Activated T-cell treated with anti-CD3 and anti-CD28 coated beads, Interleukin-2, amount 50 U/mL, for 48 hours (primary cell): ENCODE measurements around the gene CD8B.

Experiments
- DNase-seq, 2 experiments: peaks; one replicate each; pipeline ENCODE4 v3.0.0-alpha.2; 2020

CD8B gene

DNA sequence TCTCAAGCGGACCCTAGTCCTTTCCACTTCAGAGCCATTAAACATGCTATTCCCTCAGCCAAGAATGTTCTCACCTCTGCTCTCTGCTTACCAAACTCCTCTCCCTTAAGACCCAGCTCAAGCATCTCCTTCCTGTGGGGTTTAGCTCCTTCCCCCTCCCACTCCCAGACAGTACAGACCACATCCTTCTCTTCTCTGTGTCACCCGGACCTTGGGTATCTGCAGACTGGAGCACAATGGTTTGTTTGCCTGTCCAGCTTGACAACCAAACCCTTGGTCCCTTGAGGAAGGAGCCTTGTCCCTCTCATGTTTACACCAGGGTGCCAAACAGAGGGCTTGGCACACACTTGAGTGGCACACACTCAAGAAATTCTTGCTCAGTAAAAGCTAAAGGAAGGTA lies 66.8 kb downstream of the CD8B start:
- no peak for DNase-seq

DNA sequence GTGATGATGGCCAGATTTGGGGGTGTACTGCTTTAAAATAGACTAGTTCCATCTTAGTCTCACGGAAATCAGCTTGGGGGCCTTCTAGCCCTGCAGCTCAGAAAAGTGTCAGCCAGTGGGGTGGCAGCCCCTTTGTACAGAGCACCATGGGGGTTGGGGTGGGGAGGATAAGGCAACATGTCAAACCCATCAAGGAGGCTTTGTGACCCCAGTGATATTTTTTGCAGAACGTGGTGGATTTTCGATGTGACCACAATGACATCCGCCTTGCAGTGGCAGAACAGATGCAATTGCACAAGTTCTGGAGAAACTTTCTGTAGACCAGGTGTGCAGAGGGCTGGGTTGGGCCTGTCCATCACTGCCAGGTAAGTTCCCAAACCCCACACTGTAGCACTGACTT lies 67.9 kb downstream of the CD8B start:
- DNase-seq, result no peak

DNA sequence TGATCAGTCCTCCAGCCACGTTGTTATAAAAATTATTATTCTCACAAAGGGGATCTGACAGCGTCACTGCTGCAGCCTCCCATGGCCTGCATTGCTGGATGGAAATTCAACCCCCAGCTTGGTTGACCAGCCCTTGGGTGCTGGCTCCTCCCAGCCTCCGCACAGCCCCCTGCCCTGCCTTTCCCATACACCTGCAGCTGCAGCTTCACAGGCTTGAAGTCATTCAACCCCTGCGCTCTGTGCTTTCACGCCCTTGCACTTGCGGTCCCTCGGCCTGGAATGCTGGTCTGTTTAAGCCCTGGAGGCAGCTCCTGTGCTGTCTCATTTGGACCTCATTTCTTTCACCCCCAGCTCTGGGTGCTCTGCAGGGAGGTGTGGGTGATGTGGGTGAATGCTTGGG lies 70.1 kb downstream of the CD8B start:
- DNase-seq, result peak in 1 of 2 experiments; percentile 39

- peak; percentile 76 to 77 for DNase-seq
Measured at GRCh38 chr2:86790676-86791572, 70.8 kb downstream of the CD8B start, which contains the start of gene CD8A. CD8A (minus strand) TSS chr2:86790913; CDS start chr2:86790825, 88 bp downstream.

GRCh38 chr2:86790134-86790675 lies 71.5 kb downstream of the CD8B start:
- peak; percentile 55 to 59 for DNase-seq

DNA sequence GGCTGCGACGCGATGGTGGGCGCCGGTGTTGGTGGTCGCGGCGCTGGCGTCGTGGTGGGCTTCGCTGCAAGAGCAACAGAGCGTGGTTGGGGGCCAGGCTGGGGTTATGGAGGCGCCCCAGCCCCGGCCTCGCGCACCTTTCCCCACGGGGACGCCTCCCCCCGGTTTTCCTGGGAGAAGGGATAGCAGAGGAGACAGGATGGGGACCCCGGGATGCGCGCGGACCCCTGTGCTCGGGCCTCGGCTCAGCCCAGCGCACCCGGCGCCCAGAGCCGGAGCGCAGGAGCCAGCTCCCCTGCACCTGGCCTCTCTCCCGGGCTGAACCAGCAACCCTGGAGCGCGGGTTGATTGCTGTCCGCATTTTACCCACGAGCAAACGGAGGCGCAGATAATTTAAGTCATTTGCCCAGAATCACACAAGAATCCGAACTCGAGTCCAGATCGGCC lies 72.0 kb downstream of the CD8B start:
- no peak for DNase-seq

DNA sequence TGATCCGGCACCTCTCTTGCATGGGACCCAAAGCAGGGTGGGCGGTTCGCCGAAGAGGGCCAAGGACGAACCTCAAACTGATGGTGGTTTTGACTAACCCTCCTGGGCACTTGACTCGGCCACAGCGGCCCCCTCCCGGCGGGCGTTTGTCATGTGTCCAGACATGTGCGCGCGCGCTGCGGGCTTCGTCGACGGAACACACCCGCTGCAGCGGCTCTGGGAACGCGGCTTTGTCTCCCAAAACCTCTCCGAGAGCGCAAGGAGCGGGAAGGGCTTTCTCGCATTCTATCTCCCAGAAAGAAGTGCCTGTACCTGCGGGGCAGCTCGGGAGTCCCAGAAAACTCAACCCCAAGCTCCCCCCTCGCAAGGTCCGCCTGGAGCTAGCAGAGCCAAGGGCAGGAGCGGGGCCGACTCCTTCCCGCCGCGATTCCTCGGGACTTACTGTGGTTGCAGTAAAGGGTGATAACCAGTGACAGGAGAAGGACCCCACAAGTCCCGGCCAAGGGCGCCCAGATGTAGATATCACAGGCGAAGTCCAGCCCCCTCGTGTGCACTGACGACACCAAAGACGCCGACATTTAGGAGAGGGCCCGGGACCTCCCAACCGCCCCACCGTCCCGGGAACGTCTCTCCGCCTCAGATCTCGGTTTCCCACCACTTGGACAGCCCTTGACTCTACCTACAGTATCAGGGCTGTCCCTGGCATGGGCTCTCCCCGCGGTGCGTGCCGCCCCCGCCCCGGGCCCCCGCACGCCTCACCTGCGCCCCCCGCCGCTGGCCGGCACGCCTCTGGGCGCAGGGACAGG lies 72.6 kb downstream of the CD8B start:
- peak; percentile 62 to 64 for DNase-seq

DNA sequence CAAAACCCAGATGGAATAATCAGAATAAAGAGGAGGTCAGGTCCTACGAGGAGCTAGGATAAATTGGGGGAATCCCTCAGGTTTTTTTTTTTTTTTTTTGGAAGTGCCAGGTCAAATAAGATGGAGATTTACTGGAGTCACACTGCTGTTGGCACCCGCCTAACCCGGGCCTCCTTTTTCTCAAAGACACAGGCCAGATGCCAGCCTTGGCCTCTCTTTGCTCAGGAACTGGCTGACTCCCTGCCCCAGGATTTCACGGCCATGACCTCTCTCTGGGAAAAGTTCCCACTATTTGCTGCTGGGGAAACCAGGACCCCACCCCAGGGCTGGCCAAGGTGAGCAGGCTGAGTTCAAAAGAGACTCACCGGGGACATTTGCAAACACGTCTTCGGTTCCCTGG lies 73.5 kb downstream of the CD8B start:
- DNase-seq, result no peak

DNA sequence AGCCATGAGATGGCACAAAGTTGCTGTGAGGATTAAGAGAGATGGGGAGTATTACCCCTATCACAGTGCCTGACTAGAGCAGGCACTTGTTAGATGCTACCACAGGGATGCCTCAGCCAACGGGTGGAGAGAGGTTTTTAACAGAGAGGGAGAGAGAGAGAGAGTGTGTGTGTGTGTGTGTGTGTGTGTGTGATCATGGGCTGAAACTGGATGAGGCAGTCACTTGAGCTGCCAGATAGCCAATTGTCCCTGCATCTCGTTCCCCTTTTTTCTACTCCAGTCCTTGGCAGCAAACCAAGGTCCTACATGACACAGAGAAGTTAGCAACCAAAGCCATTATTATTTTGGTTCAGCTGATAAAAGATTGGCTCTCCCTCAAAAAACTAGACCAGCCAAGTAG lies 74.0 kb downstream of the CD8B start:
- DNase-seq, result peak in 1 of 2 experiments; percentile 31

DNA sequence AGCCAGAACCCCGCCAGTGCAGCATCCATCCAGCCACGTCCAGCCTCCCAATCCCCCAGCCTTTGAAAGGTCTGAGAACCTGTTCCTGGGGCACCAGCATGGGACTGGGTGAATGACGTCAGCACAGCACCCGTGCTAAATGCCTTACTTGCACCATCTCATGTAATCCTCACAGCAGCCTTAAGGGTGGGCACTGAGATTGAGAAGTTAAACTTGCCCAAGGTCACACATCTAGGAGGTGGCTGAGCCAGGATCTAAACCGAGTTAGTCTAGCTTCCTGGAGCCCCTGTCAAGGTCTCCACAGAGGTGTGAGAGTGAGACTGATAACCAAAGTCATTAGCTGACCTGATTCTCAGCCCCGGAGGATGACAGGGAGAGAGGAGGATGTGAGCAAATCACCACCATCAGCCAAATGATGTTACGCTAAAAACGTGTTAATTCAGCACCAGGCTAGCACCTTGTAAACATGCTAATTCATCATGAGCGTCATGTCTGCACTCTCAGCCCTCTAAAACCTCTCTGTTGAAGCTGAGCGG lies 75.6 kb downstream of the CD8B start:
- peak; percentile 59 to 66 for DNase-seq

DNA sequence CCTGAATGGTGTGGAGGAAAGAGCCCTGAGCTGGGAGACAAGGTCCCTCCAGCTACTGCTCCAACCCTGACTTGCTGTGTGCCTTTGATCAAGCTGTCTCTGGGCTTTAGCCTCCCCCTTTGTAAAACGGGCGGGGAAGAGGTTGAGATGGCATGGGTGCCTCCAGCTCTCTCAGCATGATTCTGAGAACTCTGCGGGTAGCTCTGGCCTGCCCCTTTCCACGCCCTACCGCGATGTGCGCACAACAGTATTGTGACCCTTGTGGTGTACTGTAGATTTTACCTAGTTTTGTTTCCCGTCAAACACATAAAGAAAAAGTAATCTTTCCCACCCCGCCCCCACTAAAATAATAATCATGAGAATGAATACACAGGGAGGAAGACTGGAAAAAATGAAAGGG lies 76.2 kb downstream of the CD8B start:
- peak; percentile 73 to 74 for DNase-seq

DNA sequence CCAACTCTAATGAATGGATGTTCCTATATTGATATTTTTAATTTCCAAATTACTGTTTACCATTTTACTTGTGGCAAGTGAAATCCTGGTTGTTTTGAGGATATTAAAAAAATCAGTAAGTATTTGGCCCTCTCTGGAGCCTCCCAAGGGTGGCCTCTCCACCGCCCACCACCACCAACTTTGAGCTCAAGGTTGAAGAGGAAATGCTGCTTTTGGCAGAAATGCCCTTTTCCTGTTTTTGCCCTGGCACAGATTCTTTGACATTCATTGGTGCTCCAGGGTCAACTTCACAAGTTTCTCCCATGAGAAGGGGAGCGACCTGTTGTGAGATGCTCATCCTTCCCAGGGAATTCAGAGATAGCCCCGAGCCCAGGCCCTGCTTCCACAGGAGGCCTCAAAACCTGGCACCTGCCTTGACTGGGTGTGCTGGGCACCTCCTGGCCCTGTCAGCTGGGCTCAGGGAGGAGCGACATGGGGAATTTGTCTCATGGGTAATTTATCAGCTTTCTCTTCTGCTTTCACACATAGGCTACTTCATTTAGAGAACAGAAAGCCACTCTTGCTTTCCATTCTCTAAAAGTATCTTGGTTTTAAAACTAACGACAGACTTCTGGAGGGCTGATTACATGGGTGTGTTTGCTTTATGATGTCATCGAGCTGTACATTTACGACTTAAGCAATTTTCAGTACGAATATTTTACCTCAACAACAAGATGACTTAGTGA lies 77.9 kb downstream of the CD8B start:
- DNase-seq, result peak in 1 of 2 experiments; percentile 39

DNA sequence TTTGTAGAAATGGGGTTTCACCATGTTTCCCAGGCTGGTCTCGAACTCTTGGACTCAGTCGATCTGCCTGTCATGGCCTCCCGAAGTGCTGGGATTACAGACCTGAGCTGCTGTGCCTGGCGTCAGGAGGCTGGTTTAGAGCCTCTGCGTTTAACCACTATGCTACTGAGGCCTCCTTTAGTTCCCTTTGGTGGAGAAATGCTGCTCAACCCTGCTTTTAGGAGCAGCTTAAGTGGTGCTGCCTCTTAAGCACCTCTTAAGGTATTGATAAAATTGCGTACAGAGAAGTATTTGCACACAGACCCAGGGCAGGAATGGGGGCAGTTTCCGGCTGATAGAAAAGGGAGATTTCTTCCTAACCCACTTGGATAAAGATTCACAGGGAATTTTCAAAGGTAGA lies 78.9 kb downstream of the CD8B start:
- no peak for DNase-seq

DNA sequence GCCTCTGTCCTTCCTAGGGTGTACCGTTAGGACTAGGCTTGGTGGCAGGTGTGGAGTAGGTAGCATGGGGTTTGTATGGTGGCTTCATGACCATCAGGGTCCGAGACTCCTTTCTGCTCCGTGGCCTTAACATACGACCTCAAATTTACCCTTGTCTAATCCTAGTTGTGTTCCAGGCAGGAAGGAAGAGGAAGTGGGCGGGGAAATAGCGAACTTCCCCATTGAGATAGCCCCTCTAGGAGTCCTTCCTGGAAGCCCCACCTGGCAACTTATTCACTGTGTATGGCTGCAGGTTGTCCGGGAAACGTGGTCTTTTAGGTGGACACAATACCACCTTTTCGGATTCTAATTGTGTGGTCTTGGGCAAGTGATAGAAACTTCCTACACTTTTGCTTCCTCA lies 80.3 kb downstream of the CD8B start:
- no peak for DNase-seq

DNA sequence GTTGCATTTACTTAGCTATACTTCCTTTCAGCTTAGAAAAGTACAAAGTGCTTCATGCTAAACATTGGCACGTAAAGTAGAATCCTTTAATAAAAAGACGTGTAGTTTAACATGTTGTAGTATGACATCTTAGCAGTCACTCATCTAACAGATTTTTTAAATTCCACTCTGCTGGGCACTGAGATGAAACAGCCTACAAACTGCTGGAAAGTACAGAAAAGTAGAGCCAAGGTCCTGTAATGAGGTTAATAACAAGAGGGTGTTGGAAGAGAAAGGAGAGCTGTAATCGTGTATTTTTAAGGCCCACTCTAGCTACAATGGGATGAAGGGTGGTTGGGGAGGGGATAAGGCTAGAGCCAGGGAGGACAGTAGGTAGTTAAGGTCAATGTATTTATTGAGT lies 81.7 kb downstream of the CD8B start:
- DNase-seq, result no peak

DNA sequence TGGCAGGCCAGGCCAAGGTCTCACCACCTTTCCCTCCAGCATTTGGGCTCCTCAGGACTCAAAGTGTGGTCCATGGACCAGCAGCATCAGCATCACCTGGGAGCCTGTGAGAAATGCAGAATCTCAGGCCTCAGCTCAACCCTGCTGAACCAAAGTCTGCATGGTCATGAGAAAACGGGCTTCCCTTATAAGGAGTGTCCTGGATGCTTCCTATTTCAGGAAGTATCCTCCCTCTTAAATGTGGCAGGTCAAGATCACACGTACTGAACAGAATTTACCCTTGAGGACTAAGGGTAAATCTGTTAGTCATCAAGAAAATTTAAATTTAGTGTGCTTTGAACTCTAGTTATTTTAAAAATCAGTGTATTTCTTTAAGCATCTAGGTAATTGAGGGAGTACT lies 82.7 kb downstream of the CD8B start:
- no peak for DNase-seq

GRCh38 chr2:86776532-86776931 lies 85.2 kb downstream of the CD8B start:
- no peak for DNase-seq

- DNase-seq, result no peak
Measured at GRCh38 chr2:86775338-86775737, 86.3 kb downstream of the CD8B start.

GRCh38 chr2:86774862-86775261 lies 86.8 kb downstream of the CD8B start:
- DNase-seq, result no peak

DNA sequence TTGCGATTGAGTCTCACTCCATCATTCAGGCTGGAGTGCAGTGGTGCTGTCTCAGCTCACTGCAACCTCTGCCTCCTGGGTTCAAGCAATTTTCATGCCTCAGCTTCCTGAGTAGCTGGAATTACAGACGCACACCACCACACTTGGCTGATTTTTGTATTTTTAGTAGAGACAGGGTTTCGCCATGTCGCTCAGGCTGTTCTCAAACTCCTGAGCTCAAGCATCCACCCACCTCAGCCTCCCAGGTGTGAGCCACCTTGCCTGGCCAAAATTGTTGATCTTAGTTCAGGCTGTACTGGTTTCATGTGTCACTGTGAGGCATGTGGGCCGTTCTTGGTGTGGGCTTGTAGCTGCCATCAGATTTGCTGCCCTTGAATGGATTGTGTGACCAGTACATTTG lies 89.1 kb downstream of the CD8B start:
- DNase-seq, result no peak

- no peak for DNase-seq
Measured at GRCh38 chr2:86770816-86771301, 90.8 kb downstream of the CD8B start.

DNA sequence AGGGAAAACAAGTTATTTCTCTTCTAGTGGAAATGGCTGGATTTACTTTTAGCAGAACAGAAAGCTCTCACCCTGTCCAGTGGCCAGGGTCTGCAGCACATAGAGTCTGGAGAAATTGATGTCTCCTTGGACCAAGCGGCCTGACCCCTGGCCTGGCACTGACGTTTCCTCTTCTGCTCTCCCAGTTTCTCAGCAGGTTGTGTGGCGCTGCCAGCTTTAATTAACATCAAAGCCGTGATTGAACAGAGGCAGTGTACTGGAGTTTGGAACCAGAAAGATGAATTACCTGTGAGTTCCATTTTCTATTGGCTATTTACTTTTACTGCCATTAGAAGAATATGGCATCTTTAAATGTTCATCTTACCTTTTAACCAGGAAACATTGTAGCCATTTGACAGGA lies 91.8 kb downstream of the CD8B start:
- no peak for DNase-seq
